GM18858 (cell line): ENCODE measurements around the gene WDFY4.

Experiments used
- ATAC-seq: cut with Tn5 transposase; IDR thresholded peaks from one replicate; pipeline ENCODE4 v1.9.1; 2021; ENCODE audit not compliant: unreplicated experiment

WDFY4 gene

DNA sequence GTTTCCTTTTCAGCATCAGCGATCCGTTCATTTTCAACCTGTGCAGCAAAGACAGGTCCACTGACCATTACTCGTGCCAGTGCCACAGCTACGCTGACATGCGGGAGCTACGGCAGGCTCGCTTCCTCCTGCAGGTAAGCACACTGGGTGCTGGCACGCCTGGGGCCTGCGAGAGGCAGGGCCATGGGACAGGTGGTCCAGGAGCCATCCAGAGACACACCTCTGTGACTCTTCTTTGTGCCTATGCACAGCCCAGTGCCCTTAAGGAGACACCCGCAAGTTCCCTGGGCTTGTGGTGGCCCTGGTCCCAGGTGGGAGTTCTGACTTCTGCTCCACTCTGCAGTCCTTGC, 212.7 kb downstream of the WDFY4 start:
- no peak for ATAC-seq

DNA sequence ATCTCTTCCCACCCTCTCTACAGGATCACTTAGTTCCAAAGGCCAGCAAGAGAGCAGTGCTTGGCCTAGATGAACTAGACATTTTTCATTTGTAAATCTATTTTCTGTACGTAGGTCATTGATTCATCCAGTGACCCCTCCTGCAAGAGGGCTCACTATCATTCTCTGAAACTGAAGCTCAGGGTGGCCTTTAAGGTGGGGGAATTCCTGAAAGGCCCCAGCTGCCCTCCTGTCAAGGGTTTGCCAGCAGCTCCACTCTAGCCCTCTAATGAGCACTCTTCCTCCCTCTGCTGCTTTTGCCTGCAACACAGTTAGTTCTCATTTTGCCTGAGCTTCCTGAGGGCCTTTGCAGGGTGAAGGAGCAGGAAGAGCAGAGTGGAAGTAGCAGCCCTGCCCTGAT, 213.8 kb downstream of the WDFY4 start:
- ATAC-seq, result no peak

DNA sequence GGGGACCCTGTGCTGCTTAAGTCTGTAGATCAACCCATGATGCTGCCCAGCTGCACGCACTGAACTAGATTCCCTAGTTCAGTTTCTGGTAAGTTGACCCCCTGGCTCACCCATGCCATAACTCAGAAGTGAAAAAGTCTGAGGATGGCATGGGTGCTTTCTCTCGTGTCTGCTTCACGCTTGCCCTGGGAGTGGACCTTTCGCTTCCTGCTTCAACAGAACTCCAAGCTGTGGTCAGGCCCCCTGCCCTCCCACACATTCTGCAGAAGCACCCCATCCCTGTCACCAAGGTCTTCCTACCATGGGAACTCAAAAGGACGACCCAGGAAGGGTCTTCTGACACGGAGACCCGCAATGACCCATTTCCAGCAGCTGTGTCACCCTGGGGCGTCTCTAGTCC, 215.1 kb downstream of the WDFY4 start:
- ATAC-seq, result no peak

DNA sequence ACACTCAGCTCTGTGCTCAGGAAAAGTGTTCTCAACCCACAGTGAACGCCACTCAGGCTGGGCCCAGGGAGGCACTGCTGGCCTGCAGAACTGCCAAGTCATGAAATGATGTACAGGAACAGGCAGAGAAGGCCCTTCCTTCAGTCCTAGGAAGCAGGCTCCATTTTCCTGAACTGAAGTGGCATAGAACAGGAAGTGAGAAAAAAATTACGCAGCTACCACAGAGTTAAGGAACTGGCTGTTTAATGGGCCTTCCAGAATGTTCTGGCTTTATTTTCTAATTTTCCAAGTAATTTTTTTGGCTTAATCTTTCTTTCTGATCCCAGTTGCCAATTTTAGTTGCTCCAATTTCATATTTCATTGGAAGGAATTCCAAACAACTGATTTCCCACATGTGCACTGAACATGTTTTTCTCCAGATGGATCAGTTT, 215.7 kb downstream of the WDFY4 start:
- ATAC-seq, result no peak

GRCh38 chr10:48901319-48901718, 216.6 kb downstream of the WDFY4 start:
- ATAC-seq, result no peak

DNA sequence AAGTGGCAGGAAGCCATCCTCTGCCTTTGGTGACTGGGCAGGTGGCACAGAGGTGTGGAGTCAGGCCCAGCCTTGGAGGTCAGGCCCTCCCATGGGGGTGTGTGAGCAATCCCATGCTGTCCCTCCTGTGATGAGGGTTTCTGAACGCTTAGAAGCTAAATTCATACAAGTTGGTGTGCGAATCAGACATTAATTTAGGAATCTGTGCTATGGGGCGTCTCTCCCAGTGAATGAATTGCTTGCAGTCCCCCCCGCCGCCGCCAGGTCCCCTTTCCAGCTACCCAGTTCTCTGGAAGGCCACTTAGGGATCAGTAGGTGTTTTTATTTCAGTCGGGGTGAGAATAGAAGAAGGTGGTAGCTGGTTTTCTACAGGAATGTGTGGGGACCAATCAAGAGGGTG, 217.4 kb downstream of the WDFY4 start:
- no peak for ATAC-seq

DNA sequence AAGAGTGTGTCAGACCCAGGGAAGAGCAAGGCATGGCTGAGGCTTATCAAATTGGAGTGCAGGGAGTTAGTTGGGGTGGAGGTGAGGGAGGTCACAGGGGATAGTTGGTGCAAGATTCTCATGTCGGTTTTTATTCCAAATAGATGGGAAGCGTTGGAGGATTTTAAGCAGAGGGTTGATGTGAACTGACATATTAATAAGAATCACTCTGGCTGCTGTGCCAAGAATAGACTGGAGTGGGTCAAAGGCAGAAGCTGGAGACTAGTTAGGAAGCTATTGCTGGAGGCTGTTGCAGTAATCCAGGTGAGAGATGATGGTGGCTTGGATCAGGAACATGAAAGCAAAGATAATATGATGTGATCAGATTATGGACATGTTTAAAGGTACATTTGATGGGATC, 218.5 kb downstream of the WDFY4 start:
- no peak for ATAC-seq

- ATAC-seq, result no peak
Observed at GRCh38 chr10:48904861-48905260, 220.2 kb downstream of the WDFY4 start.

- no peak for ATAC-seq
Observed at GRCh38 chr10:48905311-48905710, 220.6 kb downstream of the WDFY4 start.

DNA sequence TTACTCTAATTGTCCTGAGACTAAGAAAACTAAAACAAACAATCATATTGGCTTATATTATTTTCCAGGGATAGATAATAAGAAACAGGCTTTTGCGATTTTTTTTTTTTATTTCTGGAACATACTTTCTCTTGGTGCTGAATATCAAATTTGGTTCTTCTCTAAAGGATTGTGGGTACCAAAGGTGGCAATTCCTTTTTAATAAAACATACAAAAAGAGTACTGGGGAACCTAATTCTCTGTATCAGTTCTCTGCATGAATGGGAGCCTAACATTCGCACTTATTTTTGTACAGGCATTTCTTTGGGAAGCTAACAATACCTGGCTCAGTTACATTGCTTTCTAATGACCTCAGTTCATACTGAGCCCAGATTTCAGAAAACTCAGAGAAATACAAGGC, 222.2 kb downstream of the WDFY4 start:
- no peak for ATAC-seq

GRCh38 chr10:48907730-48908129, 223.1 kb downstream of the WDFY4 start:
- ATAC-seq, result no peak

- ATAC-seq, result no peak
Observed at GRCh38 chr10:48910548-48910947, 225.9 kb downstream of the WDFY4 start.

GRCh38 chr10:48913674-48914073, 229.0 kb downstream of the WDFY4 start:
- ATAC-seq, result no peak

DNA sequence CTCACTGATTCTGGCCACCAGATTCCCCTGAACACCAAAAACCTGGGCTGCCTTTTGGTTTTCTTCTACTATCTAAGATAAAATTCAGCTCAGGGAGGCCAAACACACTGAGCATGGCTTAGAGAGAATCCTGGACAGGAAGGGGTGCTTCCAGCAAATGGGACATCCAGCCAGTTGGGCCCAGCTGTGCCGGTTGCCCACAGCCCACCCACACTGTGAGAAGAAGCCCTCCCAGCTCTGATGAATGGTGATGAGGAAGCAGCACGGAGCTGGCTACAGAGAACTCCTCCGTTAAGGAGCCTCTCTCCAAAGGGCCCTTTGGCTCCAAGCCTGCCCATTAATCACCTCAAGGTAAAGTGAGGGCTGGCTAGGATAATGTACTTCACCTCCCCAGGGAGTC, 239.1 kb downstream of the WDFY4 start:
- no peak for ATAC-seq

DNA sequence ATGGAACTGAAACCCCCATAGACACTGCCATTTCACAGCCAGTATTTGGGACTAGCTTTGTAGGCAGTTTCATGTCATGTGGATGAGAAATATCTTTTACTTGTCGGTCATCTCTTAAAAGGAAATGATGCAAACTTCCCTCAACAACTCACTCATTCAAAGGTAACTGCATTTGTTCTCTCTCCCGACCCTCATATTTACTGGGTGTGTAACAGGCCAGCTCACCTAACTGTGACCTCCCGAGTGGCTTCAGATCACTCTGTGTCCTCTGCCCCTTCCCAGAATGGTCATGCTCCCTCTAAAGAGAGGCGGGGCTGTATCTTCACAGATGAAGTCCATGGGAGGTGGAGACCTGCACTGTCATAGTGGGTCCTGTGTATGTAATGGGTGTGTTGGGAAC, 240.3 kb downstream of the WDFY4 start:
- ATAC-seq, result no peak

GRCh38 chr10:48926255-48926654, 241.6 kb downstream of the WDFY4 start:
- no peak for ATAC-seq

- no peak for ATAC-seq
Observed at GRCh38 chr10:48926764-48927540, 242.3 kb downstream of the WDFY4 start.

- ATAC-seq, result no peak
Observed at GRCh38 chr10:48929413-48929990, 244.8 kb downstream of the WDFY4 start.

- no peak for ATAC-seq
Observed at GRCh38 chr10:48931188-48931587, 246.5 kb downstream of the WDFY4 start.

DNA sequence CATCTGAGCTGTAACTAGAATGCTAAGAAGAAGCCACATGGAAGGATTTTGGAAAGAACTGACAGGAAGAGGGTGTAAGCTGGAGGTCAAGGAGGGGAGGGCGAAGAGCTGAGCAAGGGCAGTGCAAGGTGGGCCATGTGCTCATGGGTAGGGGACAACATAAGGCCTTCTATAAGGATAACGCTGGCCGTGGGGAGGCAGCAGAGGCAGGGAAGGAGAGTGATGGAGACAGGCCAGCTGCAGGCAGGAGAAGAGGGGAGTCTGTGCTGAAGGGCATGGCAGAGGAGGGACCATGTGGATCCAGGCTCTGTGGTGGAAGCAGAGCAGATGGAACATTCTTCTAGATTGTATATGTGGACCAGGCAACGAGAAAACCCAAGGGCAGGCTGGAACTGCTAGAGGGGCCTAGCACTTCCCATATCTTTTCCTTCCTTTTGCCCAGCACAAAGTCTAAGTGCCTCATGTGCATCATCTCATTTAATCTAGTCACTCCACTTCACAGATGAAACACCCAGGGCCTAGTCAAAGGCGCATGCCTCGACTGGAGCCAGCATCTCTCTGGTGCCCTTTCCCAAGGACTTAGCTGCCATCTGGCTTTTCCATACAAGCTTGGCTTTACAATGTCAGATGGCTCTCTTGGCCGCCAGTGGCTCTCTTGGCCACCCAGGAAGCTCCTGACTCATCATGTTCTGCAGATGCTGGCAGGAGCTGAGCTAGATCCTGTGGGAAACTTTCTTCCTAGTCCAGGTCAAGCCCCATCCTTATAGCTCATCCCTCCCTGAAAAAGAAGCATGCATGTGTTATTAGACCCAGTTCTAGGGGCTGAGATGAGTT, 248.4 kb downstream of the WDFY4 start:
- ATAC-seq, result no peak

GRCh38 chr10:48934672-48935501, 250.2 kb downstream of the WDFY4 start:
- no peak for ATAC-seq
